ENCODE measurements around the gene CDK5. TPM values are rescaled to one million over a fixed set of nuclear protein-coding genes. Genes with fewer than 3 reads are reported as not detected.

The CDK5 gene
- total RNA-seq: 10 to 100 TPM in 2 of 4 donors, 1 to 10 TPM in 2; 3.8 to 12.9 (median 8.6) TPM

GRCh38 chr7:151057506-151057988, at the start of gene CDK5:
TSS of gene CDK5 (minus strand) at chr7:151057897. CDS start at chr7:151057848, 49 bp downstream.
- Histone ChIP-seq H3K4me1 (peaks cover 39 to 52% (median 52%) of the 10 kb centered on the region in 3 donors), H3K9me3 (no peaks in the 10 kb centered on the region), H3K27ac (peak within 1 kb of the TSS; percentile 85 to 99 (median 96)), H3K36me3 (peaks cover 0 to 24% (median 0%) of the 10 kb centered on the region in 3 donors), H3K27me3 (no peaks in the 10 kb centered on the region), H3K4me3 (peak within 1 kb of the TSS; percentile 56 to 87 (median 82))
- TF ChIP-seq POLR2A (IDR thresholded peaks at IDR 0.05) (no peak), CTCF (IDR thresholded peaks at IDR 0.05) (no peak)
- no peak for DNase-seq
- 0 to 1% methylated on average over 24 to 27 of the region's 30 CpGs for WGBS, 2 donors
- intact Hi-C loops (cut with DNase I): no loop called here

GRCh38 chr7:151104411-151105235, 46.9 kb upstream of the CDK5 start:
- intact Hi-C loops (cut with DNase I): loop anchor here (10.0 kb wide), 1 partner anchor 210 kb away; no protein-coding TSS in a partner anchor
- TF ChIP-seq CTCF (IDR thresholded peaks at IDR 0.05) (no peak), POLR2A (IDR thresholded peaks at IDR 0.05) (no peak)
- Histone ChIP-seq H3K9me3 (no peaks in the 10 kb centered on the region), H3K36me3 (no peaks in the 10 kb centered on the region), H3K27ac (no peak overlapping the region), H3K4me3 (no peak overlapping the region), H3K27me3 (no peaks in the 10 kb centered on the region), H3K4me1 (peaks cover 0 to 42% (median 0%) of the 10 kb centered on the region in 3 donors)
- DNase-seq: no peak
- WGBS, 2 donors: 64 to 65% methylated on average over 21 to 23 of the region's 23 CpGs

GRCh38 chr7:151103973-151104372, 46.3 kb upstream of the CDK5 start:
- Histone ChIP-seq H3K4me3 (no peak overlapping the region), H3K9me3 (no peaks in the 10 kb centered on the region), H3K27me3 (no peaks in the 10 kb centered on the region), H3K36me3 (no peaks in the 10 kb centered on the region), H3K27ac (no peak overlapping the region), H3K4me1 (peaks cover 0 to 40% (median 0%) of the 10 kb centered on the region in 3 donors)
- TF ChIP-seq POLR2A (IDR thresholded peaks at IDR 0.05) (no peak), CTCF (IDR thresholded peaks at IDR 0.05) (no peak)
- WGBS, 2 donors: 87 to 89% methylated on average over 8 to 12 of the region's 12 CpGs
- intact Hi-C loops (cut with DNase I): loop anchor here (10.0 kb wide), 1 partner anchor 209 kb away; no protein-coding TSS in a partner anchor
- no peak for DNase-seq

GRCh38 chr7:151102991-151103390, 45.3 kb upstream of the CDK5 start:
- intact Hi-C loops (cut with DNase I): loop anchor here (10.0 kb wide), 1 partner anchor 208 kb away; no protein-coding TSS in a partner anchor
- WGBS, 2 donors: 82 to 86% methylated on average over 3 of the region's 3 CpGs
- no peaks in the 10 kb centered on the region for H3K36me3 ChIP-seq
- H3K9me3 ChIP-seq: no peaks in the 10 kb centered on the region
- DNase-seq: no peak
- H3K4me1 ChIP-seq: peaks cover 0 to 40% (median 0%) of the 10 kb centered on the region in 3 donors
- H3K27me3 ChIP-seq: no peaks in the 10 kb centered on the region
- no peak overlapping the region for H3K4me3 ChIP-seq
- H3K27ac ChIP-seq: no peak overlapping the region
- TF ChIP-seq CTCF (IDR thresholded peaks at IDR 0.05) (no peak), POLR2A (IDR thresholded peaks at IDR 0.05) (no peak)

Data from esophagus squamous epithelium (tissue), 5 donors.